ENCODE results near the gene GLIS1. TPM values are rescaled to one million over a fixed set of nuclear protein-coding genes. Genes with fewer than 3 reads are reported as not detected.

The GLIS1 gene
- total RNA-seq, 1 experiment from 2014 or later, result 0.39 TPM

DNA sequence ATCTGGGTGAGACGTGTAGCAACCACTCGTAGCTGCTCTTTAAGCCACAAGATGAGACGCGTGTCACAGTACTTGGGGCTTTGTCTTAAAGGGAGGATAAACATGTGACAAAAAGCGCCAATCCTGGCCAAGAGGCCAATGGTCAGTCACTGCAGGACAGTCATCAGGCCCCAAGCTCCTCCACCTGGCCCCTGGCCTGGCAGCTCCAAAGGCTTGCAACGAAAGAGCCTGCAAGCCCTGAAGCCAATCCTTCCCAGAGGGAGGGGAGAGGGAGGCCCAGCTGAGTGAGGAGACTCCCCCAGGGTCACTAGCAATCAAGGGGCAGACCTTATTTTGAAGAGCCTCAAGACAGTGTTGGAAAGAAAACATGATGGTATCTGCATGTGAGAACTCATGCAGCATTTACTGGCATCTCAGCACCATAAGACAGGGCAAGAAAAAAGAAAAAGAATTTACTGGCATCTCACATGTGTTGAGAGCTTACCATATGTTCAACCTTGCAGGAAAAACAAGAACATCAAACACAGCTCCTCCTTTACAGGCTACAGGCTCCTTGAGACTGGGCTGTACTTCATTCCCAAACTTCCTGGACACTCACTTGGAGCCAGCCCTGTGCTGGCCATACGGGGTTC is 11.4 kb downstream of the GLIS1 start:
- Histone ChIP-seq H3K4me1 (ENCODE audit: control insufficient read depth in 1 of 2, insufficient read depth in 2 of 2, low read length in 2 of 2) (no peaks in the 10 kb centered on the region), H3K79me2 (ENCODE audit: insufficient read depth, low read length) (no peaks in the 10 kb centered on the region), H3K27me3 (ENCODE audit: insufficient read depth, low read length) (no peaks in the 10 kb centered on the region; the same call in 1 of the 2 replicates), H3K27ac (ENCODE audit: low read depth, low read length) (no peak overlapping the region), H3K9me3 (ENCODE audit: control insufficient read depth in 1 of 2, insufficient read depth in 1 of 2, low read depth in 1 of 2, low read length in 2 of 2) (no peaks in the 10 kb centered on the region), H3K9me2 (ENCODE audit: insufficient read depth) (no peaks in the 10 kb centered on the region), H3K4me2 (ENCODE audit: low read length) (no peak overlapping the region), H3K9ac (ENCODE audit: low read length) (no peak overlapping the region), H2AFZ (ENCODE audit: low read depth, low read length, poor library complexity, severe bottlenecking) (no peak overlapping the region), H4K20me1 (ENCODE audit: insufficient read depth) (no peaks in the 10 kb centered on the region), H3K4me3 (replicated peaks in 1 of 2; ENCODE audit: low read depth in 1 of 2, low read length in 2 of 2) (no peak overlapping the region), H3K36me3 (ENCODE audit: control insufficient read depth in 1 of 2, insufficient read depth in 2 of 2, low read length in 2 of 2) (no peaks in the 10 kb centered on the region)
- TF ChIP-seq CEBPB (IDR thresholded peaks at IDR 0.05; ENCODE audit: low read depth), result no peak
- TF ChIP-seq EZH2 (IDR thresholded peaks at IDR 0.05), result no peak
- TF ChIP-seq FOSL1 (IDR thresholded peaks at IDR 0.05; ENCODE audit: low read depth), result no peak
- no peak for TF ChIP-seq EZH2phosphoT487 (IDR thresholded peaks at IDR 0.05; ENCODE audit: borderline replicate concordance)
- no peak for TF ChIP-seq TCF7L2 (IDR thresholded peaks at IDR 0.05; ENCODE audit: borderline replicate concordance, extremely low read depth, insufficient read depth, insufficient read length)
- TF ChIP-seq POLR2AphosphoS5 (IDR thresholded peaks at IDR 0.05; ENCODE audit: low read depth, low read length), result no peak
- TF ChIP-seq, protein P1, sequence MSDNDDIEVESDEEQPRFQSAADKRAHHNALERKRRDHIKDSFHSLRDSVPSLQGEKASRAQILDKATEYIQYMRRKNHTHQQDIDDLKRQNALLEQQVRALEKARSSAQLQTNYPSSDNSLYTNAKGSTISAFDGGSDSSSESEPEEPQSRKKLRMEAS (IDR thresholded peaks at IDR 0.05), result no peak
- TF ChIP-seq SP1 (IDR thresholded peaks at IDR 0.05; ENCODE audit: low read depth), result no peak
- no peak for TF ChIP-seq ATF3 (IDR thresholded peaks at IDR 0.05)
- DNase-seq (ENCODE audit: low read depth, low spot score) (no peak), ATAC-seq (no peak)
- CTCF ChIA-PET, result no interaction called here
- RAD21 ChIA-PET (ENCODE audit: low non-redundant PET in 1 of 2, low total read pairs in 2 of 2, uncharacterized antibody in 2 of 2, unreplicated experiment in 2 of 2), result no interaction called here
- POLR2A ChIA-PET, result no interaction called here
- BruUV-seq (replicated peaks), result no TSS peak
- intact Hi-C loops (cut with micrococcal nuclease), result no loop called here

- Histone ChIP-seq H4K20me1 (ENCODE audit: insufficient read depth) (no peaks in the 10 kb centered on the region), H3K4me3 (replicated peaks in 1 of 2; ENCODE audit: low read depth in 1 of 2, low read length in 2 of 2) (no peak overlapping the region), H3K4me1 (ENCODE audit: control insufficient read depth in 1 of 2, insufficient read depth in 2 of 2, low read length in 2 of 2) (no peaks in the 10 kb centered on the region), H2AFZ (ENCODE audit: low read depth, low read length, poor library complexity, severe bottlenecking) (no peak overlapping the region), H3K9ac (ENCODE audit: low read length) (no peak overlapping the region), H3K4me2 (ENCODE audit: low read length) (no peak overlapping the region), H3K27me3 (ENCODE audit: insufficient read depth, low read length) (no peaks in the 10 kb centered on the region), H3K79me2 (ENCODE audit: insufficient read depth, low read length) (no peaks in the 10 kb centered on the region), H3K36me3 (ENCODE audit: control insufficient read depth in 1 of 2, insufficient read depth in 2 of 2, low read length in 2 of 2) (no peaks in the 10 kb centered on the region), H3K9me2 (ENCODE audit: insufficient read depth) (no peaks in the 10 kb centered on the region), H3K9me3 (ENCODE audit: control insufficient read depth in 1 of 2, insufficient read depth in 1 of 2, low read depth in 1 of 2, low read length in 2 of 2) (no peaks in the 10 kb centered on the region), H3K27ac (ENCODE audit: low read depth, low read length) (no peak overlapping the region)
- BruUV-seq (replicated peaks), result no TSS peak
- ATAC-seq (no peak), DNase-seq (ENCODE audit: low read depth, low spot score) (no peak)
- intact Hi-C loops (cut with micrococcal nuclease), result no loop called here
- ChIA-PET POLR2A (no interaction called here), RAD21 (ENCODE audit: low non-redundant PET in 1 of 2, low total read pairs in 2 of 2, uncharacterized antibody in 2 of 2, unreplicated experiment in 2 of 2) (no interaction called here), CTCF (no interaction called here)
- no peak for TF ChIP-seq TCF7L2 (IDR thresholded peaks at IDR 0.05; ENCODE audit: borderline replicate concordance, extremely low read depth, insufficient read depth, insufficient read length)
- no peak for TF ChIP-seq EZH2phosphoT487 (IDR thresholded peaks at IDR 0.05; ENCODE audit: borderline replicate concordance)
- TF ChIP-seq REST (IDR thresholded peaks at IDR 0.05; ENCODE audit: low read depth), result no peak
- TF ChIP-seq, protein P2, sequence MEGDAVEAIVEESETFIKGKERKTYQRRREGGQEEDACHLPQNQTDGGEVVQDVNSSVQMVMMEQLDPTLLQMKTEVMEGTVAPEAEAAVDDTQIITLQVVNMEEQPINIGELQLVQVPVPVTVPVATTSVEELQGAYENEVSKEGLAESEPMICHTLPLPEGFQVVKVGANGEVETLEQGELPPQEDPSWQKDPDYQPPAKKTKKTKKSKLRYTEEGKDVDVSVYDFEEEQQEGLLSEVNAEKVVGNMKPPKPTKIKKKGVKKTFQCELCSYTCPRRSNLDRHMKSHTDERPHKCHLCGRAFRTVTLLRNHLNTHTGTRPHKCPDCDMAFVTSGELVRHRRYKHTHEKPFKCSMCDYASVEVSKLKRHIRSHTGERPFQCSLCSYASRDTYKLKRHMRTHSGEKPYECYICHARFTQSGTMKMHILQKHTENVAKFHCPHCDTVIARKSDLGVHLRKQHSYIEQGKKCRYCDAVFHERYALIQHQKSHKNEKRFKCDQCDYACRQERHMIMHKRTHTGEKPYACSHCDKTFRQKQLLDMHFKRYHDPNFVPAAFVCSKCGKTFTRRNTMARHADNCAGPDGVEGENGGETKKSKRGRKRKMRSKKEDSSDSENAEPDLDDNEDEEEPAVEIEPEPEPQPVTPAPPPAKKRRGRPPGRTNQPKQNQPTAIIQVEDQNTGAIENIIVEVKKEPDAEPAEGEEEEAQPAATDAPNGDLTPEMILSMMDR (IDR thresholded peaks at IDR 0.05 in 2 of 3, conservative IDR thresholded peaks at IDR 0.05 in 1 of 3; ENCODE audit: borderline replicate concordance in 1 of 3, insufficient read depth in 1 of 3, low read depth in 2 of 3, low read length in 2 of 3), result no peak
- no peak for TF ChIP-seq YY1 (IDR thresholded peaks at IDR 0.05; ENCODE audit: extremely low read depth, insufficient replicate concordance, low read depth, low read length)
- TF ChIP-seq ZFX (IDR thresholded peaks at IDR 0.05), result no peak
- no peak for TF ChIP-seq EGR1 (IDR thresholded peaks at IDR 0.05; ENCODE audit: low read depth)
Observed at GRCh38 chr1:53726009-53726600, 12.9 kb downstream of the GLIS1 start.
